Suppressor macrophage treated with lipopolysaccharide for 4 hours (primary cell): ENCODE data around the gene SGMS1.

Experiments
- DNase-seq: peaks from one replicate; pipeline ENCODE4 v3.0.0-alpha.2; 2020

Gene SGMS1

DNA sequence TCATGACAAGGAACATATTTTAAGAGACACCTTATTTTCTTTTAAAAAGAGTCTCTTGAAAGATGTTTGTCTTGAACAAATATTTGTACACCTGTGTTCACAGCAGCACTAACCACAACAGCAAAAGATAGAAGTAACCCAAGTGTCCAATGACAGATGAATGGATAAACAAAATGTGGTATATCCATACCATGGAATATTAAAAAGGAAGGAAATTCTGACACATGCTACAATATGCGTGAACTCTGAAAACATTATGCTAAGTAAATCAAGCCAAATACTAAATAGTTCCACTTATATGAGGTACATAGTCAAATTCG, 17.8 kb downstream of the SGMS1 start:
- DNase-seq: no peak

GRCh38 chr10:50605269-50605950, 18.3 kb downstream of the SGMS1 start:
- DNase-seq: peak; percentile 21

DNA sequence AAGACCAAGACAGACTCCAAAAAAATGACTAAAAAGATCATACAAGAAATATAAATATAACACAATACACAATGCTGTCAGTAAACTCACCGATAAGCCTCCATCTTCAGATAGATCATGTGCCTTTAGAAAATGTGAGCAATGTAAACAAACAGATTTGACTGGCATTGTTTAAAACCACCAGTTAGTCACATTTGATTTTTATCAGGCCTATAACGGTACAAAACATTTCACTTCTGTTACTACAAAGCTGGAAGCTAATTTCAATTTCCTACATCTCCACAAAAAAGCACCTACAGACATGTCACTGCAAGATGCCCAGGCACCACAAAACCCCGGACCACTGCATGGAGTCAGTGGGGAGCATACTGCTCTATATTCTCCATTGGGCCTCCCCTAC, 18.9 kb downstream of the SGMS1 start:
- no peak for DNase-seq

- DNase-seq: peak; percentile 26
Observed at GRCh38 chr10:50604049-50604640, 19.6 kb downstream of the SGMS1 start.

GRCh38 chr10:50603151-50603850, 20.5 kb downstream of the SGMS1 start:
- no peak for DNase-seq

GRCh38 chr10:50601974-50602373, 21.8 kb downstream of the SGMS1 start:
- no peak for DNase-seq

- DNase-seq: peak; percentile 40
Observed at GRCh38 chr10:50600831-50601477, 22.8 kb downstream of the SGMS1 start.

DNA sequence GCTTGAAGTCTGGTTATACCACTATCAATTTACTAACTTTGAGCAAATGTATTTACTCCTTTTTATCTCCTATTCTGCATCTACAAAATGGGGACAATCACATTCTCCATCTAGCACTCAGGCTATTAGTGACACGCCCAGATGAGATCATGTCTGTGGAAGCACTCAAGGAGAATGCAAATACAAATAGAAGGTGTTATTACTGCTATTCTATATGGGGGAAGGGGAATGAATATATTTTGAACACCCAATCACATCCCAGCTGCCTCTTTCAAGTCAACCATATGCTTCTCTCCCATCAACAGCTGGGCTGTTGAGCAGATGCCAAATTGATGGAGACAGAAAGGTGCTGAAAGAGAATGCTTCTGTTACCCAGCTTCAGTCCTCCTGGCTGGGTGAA, 23.5 kb downstream of the SGMS1 start:
- no peak for DNase-seq

- DNase-seq: no peak
Observed at GRCh38 chr10:50596897-50597296, 26.9 kb downstream of the SGMS1 start.

DNA sequence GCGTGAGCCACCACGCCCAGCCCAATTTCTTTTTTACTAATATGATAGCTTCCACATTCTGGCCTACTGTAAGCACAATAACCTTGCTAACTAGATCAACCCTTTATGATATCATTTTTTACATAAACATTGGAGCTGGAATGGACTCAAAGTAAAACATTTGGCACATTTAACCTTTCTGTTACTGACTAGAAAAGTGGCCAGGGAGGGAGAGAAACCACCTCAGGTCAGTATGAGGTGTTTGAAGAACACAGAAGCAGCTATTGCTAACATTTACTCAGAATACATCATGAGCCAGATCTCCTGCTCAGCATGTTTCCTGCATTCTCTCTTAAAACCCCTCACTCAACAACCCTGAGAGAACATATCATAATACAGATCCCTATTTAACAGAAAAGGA, 27.3 kb downstream of the SGMS1 start:
- no peak for DNase-seq

GRCh38 chr10:50595785-50596184, 28.0 kb downstream of the SGMS1 start:
- no peak for DNase-seq

DNA sequence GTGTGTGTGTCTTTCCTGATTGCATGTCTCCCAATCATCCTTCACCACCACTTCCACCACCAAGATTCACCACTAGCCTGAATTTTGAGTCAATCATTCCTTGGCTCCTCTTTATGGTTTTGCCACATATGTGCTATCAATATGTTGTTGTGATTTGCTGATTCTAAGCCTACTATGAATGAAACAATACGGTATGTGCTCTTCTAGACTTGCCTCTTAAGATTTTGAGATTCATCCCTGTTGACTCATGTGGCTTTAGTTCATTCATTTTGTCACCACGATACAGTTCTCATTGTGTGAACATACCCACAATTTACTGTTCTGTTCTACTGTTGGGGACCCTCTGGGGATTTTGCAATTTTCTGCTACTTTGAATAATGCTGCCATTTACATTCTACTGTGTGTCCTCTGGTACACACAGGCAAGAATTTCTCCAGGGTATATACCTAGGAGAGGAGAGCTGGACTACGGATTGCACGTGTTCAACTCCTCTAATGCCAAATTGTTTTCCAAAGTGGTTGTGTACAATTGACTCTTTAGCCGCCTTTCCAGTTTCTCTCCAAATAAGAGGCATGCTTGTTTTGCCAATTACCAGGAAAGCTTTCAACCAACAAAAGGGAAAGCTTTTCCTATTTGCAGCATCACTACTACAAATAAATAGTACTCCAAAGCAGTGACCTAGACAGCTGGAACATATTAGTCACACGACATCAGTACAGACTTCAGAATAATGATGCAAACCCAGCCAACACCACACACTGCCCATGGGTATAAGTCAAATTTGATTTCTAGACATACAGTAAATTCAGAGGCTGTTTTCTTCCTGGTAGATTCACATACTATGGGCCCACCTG, 30.0 kb downstream of the SGMS1 start:
- no peak for DNase-seq

DNA sequence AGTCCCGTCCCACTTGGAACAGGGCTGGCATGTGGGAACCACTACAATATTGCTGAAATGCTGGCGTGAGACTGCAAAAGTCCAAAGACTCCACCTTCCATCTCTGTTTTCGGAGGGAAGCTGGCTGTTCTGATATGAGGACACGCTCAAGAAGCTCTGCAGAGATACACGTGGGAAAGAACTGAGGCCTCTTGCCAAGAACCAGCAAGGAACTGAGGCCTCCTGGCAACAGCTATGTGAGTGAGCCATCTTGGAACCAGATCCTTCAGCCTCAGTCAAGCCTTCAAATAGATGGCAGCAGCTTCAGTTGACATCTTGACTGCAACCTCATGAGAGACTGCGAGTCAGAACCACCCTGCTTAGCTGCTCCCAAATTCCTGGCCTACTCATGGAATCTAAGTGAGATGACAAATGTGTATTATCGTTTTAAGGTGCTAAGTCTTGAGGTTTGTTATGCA, 30.8 kb downstream of the SGMS1 start:
- DNase-seq: no peak

DNA sequence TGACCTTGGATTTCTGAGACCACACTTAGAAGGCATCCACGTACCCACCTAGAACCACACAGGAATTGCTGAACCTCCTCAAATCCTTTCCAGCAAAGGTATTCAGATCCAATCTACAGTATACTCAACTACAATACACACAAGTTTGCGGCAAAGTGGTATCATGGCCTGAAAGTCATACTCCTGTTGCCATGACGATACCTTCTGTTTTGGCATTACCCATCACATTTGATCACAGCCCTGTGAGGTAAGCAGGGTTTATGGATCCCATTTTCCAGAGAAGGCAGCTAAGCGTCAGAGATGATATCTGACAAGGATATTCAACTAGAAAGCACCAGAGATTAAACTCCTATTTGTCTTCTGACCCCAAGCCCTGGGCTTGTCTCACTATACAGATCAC, 32.8 kb downstream of the SGMS1 start:
- DNase-seq: no peak

DNA sequence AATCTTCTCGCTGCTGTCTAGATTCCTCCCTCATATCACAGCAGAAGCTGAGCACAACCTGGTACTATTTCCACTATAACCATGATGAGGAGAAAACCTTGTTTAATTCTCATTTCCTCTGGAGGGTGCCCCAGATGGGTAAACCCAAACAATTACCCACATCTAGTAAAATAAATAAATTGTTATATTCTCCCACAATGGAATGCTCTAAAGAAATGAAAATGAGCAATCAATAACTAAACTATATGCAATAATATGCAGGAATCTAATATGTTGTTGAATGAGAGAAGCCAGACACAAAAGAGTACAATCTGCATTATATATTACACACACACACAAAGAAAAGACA, 37.0 kb downstream of the SGMS1 start:
- DNase-seq: no peak

GRCh38 chr10:50585921-50586739, 37.6 kb downstream of the SGMS1 start:
- peak; percentile 73 for DNase-seq

DNA sequence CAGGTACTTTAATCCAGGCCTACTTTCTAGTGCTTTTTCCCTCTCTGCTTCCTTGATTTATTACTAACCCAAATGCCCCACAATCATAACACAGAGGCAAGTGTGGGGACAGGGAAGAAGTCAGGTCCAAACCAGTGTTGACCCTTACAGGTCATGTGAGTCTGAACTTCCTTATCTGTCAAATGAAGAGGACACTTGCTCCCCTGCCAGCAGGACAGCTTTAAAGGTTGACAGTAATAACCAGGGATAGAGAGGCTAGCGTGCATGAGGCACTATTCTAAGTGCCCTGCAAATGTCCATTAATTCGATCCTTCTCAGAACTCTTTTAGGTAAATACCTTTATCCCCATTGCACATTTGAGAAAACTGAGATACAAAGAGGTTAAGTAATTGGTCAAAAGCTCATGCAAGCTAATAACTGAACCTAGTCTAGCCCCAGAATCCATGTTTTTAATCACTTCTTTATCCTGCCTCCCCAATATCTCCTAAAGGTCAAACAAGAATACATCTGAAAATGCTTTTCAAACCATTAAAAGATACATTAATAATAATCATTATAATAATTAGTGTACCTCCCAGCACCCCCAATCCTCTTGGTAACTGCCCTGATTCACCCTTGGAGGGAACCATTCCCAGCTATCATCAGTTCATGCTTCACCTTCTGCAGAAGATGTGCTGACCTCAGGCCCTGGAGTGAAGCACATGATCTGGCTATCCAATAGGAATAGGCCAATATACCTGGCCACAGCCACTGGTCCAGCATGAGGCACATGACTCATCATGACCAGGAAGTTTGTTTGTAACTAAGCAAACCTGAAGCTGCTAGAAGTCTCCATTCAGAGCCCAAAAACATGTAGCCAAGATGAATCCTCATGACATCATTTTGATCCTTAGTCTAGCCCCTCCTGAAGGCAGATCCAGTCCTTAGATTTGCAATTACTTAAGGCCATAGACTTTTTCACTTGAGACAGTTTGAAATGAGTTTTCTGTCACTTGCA, 40.7 kb downstream of the SGMS1 start:
- DNase-seq: no peak

DNA sequence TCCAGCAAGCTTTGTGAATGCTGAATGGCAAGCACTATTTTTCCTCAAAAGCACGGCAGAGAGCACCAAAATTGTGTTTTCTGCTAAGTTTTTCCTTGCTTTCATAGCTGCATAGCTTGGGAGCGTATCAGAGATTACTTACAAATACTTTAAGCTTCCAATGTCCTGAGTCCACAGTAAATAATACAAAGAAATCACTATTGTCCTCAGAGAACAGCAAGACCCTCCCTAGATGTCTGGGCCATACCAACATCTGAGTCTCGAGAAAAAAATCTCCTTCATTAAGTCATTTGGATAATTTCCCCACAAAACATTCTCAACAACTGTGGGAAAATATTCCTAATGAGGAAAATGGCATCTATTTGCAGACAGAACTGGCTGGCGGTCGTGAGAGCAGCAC, 41.7 kb downstream of the SGMS1 start:
- DNase-seq: no peak

DNA sequence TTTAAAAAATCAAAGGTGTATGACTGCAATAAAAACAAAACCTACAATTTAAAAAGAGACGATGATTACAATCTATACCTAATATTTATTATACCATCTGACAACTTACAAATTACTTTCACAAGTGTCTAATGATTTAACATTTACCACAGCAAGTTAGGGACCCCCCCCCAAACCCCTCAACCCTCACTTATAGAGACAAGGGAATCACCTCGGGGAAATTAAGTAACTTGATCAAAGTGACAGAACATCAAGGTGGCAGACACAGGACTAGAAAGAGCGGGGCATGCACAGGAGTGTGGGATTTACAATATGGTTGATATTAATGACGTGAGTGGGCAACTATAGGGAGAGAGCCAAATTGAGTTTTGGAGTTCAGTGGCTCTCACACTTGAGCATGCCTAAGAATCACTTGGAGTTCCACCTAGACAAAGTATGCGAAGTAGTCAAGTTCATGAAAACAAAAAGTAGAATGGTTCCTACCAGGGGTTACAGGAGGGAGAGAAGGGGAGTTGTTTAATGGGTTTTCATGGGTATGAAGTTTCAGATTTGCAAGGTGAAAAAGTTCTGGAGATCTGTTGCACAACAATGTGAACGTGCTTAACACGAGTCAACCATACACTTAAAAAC, 43.4 kb downstream of the SGMS1 start:
- DNase-seq: no peak
